ENCODE data around the gene NSG1.

DNA sequence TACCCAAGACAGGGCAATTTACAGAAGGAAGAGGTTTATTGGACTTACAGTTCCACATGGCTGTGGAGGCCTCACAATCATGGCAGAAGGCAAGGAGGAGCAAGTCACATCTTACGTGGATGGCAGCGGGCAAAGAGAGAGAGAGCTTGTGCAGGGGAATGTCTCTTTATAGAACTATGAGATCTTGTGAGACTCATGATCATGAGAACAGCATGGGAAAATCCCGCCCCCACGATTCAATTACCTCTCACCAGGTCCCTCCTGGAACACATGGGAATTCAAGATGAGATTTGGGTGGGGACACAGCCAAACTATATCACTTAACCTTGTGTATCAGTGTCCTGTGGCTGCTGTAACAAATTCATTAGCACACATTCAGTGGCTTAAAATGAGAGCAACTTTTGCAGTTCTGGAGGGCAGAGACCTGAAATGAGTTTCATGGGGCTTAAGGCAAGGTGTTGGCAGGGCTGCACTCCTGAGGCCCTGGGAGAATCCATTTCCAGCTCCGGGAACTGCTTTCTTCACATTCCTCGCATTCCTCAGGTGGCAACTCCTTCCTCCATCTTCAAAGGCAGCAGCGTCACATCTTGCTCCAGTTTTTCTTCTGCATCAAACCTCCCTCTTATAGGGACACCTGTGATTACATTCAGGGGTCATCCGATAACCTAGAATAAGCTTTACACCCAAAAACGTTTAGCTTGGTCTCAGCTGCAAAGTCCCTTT lies 22.3 kb upstream of the NSG1 start:
- TF ChIP-seq POLR2A (IDR thresholded peaks at IDR 0.05) = no peak
- TF ChIP-seq POLR2AphosphoS5 (IDR thresholded peaks at IDR 0.05) = no peak

Measured in sigmoid colon (tissue), 4 donors.